Measurements from ENCODE around the gene ATP6V1G3. TPM values are rescaled to one million over a fixed set of nuclear protein-coding genes. Genes with fewer than 3 reads are reported as not detected.

The ATP6V1G3 gene
- total and polyA plus RNA-seq, 2 of the 4 experiments (the other 2 are of a cell fraction) = not detected

- ATAC-seq (ENCODE audit: low read depth) (no peak), DNase-seq (no peak)
- Histone ChIP-seq H4K91ac (ENCODE audit: insufficient read depth, low read depth, low read length) (no peak overlapping the region), H2AK9ac (replicated peaks; ENCODE audit: low read depth, low read length, poor library complexity) (no peak overlapping the region), H4K5ac (ENCODE audit: low read depth, low read length) (no peak overlapping the region), H2AFZ (replicated peaks; ENCODE audit: low read length, poor library complexity) (no peak overlapping the region), H3K79me1 (ENCODE audit: low read depth in 1 of 2, low read length in 2 of 2) (no peaks in the 10 kb centered on the region), H2BK5ac (ENCODE audit: low read depth, low read length, poor library complexity, severe bottlenecking) (no peak overlapping the region), H3K9me3 (ENCODE audit: control insufficient read depth, insufficient read depth, low read length) (no peaks in the 10 kb centered on the region), H4K8ac (ENCODE audit: low read depth in 2 of 2, low read length in 2 of 2) (no peak overlapping the region), H2BK15ac (ENCODE audit: low read depth, low read length) (no peak overlapping the region), H2BK20ac (ENCODE audit: low read depth, low read length) (no peak overlapping the region), H3K4me3 (ENCODE audit: insufficient read depth, low read depth, low read length) (no peak overlapping the region), H3K14ac (replicated peaks; ENCODE audit: low read depth, low read length) (no peak overlapping the region), H3K36me3 (ENCODE audit: control insufficient read depth, insufficient read depth, low read length) (no peaks in the 10 kb centered on the region), H3K9me1 (ENCODE audit: insufficient read depth, low read length) (no peaks in the 10 kb centered on the region), H2AK5ac (ENCODE audit: low read depth, low read length) (no peak overlapping the region), H3K27me3 (ENCODE audit: control insufficient read depth, insufficient read depth, low read length) (no peaks in the 10 kb centered on the region), H3K4ac (ENCODE audit: low read depth, low read length) (no peak overlapping the region), H3K9ac (ENCODE audit: low read depth, low read length) (no peak overlapping the region), H3K56ac (ENCODE audit: extremely low read depth, insufficient read depth, low read length) (no peak overlapping the region), H3K4me2 (ENCODE audit: low read depth, low read length) (no peak overlapping the region), H3K27ac (ENCODE audit: insufficient read depth, low read length) (no peak overlapping the region), H3K18ac (ENCODE audit: low read depth, low read length) (no peak overlapping the region), H3K4me1 (ENCODE audit: control insufficient read depth, insufficient read depth, low read length) (peaks cover 2% of the 10 kb centered on the region; the same call in 1 of the 2 replicates), H3K23ac (ENCODE audit: low read depth, low read length) (no peak overlapping the region), H2BK120ac (ENCODE audit: low read depth, low read length) (no peak overlapping the region), H4K20me1 (ENCODE audit: insufficient read depth, low read length) (no peaks in the 10 kb centered on the region)
- TF ChIP-seq MXI1 (IDR thresholded peaks at IDR 0.05; ENCODE audit: borderline replicate concordance, low read depth, low read length) (no peak), CEBPB (IDR thresholded peaks at IDR 0.05; ENCODE audit: low read depth, low read length) (peak; percentile 36; the same call in 1 of the 2 replicates), USF2 (IDR thresholded peaks at IDR 0.05; ENCODE audit: low read depth, low read length) (no peak)
- intact Hi-C loops (cut with micrococcal nuclease) (no loop called here), dilution Hi-C loops (cut with HindIII; ENCODE audit: low sequenced_read_pairs, unreplicated experiment) (no loop called here), in situ Hi-C loops (cut with MboI; ENCODE audit: low sequenced_read_pairs) (no loop called here)
- BruUV-seq (replicated peaks) = no TSS peak
- no CpG with 5 or more reads among the region's 10 CpGs for WGBS, 2 experiments (ENCODE audit: extremely low coverage in 2 of 2, insufficient read length in 1 of 2)
- POLR2A ChIA-PET (ENCODE audit: unreplicated experiment) = no interaction called here
- CTCF ChIA-PET = no interaction called here
Observed at GRCh38 chr1:198519639-198520501, 20.6 kb downstream of the ATP6V1G3 start.

Measured in IMR-90 (cell line).